Mesothelial cell of epicardium (in vitro differentiated cells): ENCODE measurements around the gene KCNAB1. TPM values are rescaled to one million over a fixed set of nuclear protein-coding genes. Genes with fewer than 3 reads are reported as not detected.

Source experiments
- DNase-seq, 2 experiments: peaks; one replicate each; pipeline ENCODE4 v3.0.0; 2021; ENCODE audit warnings: low spot score in 2 of 2; ENCODE audit not compliant: unreplicated experiment in 2 of 2
- H3K27ac Mint-ChIP-seq: 2 replicates; pipeline ENCODE4 v1.8.0; 2021; ENCODE audit warnings: mixed read lengths
- H3K27me3 Mint-ChIP-seq: 2 replicates; pipeline ENCODE4 v1.8.0; 2021; ENCODE audit warnings: low read depth, mixed read lengths
- H3K36me3 Mint-ChIP-seq: 2 replicates; pipeline ENCODE4 v1.8.0; 2021; ENCODE audit warnings: mixed read lengths
- H3K4me1 Mint-ChIP-seq: 2 replicates; pipeline ENCODE4 v1.8.0; 2021; ENCODE audit warnings: mixed read lengths
- H3K4me3 Mint-ChIP-seq: 2 replicates; pipeline ENCODE4 v1.8.0; 2021; ENCODE audit warnings: mild to moderate bottlenecking, moderate library complexity, mixed read lengths
- H3K9me3 Mint-ChIP-seq: 2 replicates; pipeline ENCODE4 v1.8.0; 2021; ENCODE audit warnings: mixed read lengths
- CTCF ChIP-seq: fragments of 200-600 bp; sonication (generic); IDR thresholded peaks from one replicate; pipeline ENCODE4 v1.5.0; 2021; ENCODE audit warnings: antibody characterized with exemption; ENCODE audit not compliant: unreplicated experiment
- total RNA-seq: library from RNA; stranded (reverse); gene quantifications from 3 replicates; pipeline ENCODE4 v1.2.1, GENCODE V29; 2021

The KCNAB1 gene
- total RNA-seq, 1 donor from 2014 or later: 3.7 TPM

GRCh38 chr3:156493887-156494286 is 373.5 kb downstream of the KCNAB1 start:
- TF ChIP-seq CTCF: no peak
- Mint-ChIP-seq H3K27me3 (no peaks in the 10 kb centered on the region), H3K4me1 (peaks cover 1% of the 10 kb centered on the region), H3K9me3 (peaks cover 14% of the 10 kb centered on the region), H3K36me3 (peaks cover 10% of the 10 kb centered on the region), H3K27ac (no peak overlapping the region), H3K4me3 (no peak overlapping the region)
- DNase-seq: no peak

- Mint-ChIP-seq H3K27ac (no peak overlapping the region), H3K4me3 (no peak overlapping the region)
- TF ChIP-seq CTCF: no peak
These were observed 375.4 kb downstream of the KCNAB1 start for GRCh38 chr3:156495816-156496215.

GRCh38 chr3:156497326-156497725 is 376.9 kb downstream of the KCNAB1 start:
- no peak for DNase-seq
- Mint-ChIP-seq H3K9me3 (peaks cover 14% of the 10 kb centered on the region), H3K4me1 (peaks cover 1% of the 10 kb centered on the region), H3K36me3 (peaks cover 10% of the 10 kb centered on the region), H3K27ac (no peak overlapping the region), H3K4me3 (no peak overlapping the region), H3K27me3 (no peaks in the 10 kb centered on the region)
- no peak for TF ChIP-seq CTCF

More at GRCh38 chr3:156495816-156496215, 375.4 kb downstream of the KCNAB1 start:
- Mint-ChIP-seq H3K27me3 (no peaks in the 10 kb centered on the region), H3K4me1 (peaks cover 1% of the 10 kb centered on the region), H3K9me3 (peaks cover 14% of the 10 kb centered on the region), H3K36me3 (peaks cover 10% of the 10 kb centered on the region)
- no peak for DNase-seq

DNA sequence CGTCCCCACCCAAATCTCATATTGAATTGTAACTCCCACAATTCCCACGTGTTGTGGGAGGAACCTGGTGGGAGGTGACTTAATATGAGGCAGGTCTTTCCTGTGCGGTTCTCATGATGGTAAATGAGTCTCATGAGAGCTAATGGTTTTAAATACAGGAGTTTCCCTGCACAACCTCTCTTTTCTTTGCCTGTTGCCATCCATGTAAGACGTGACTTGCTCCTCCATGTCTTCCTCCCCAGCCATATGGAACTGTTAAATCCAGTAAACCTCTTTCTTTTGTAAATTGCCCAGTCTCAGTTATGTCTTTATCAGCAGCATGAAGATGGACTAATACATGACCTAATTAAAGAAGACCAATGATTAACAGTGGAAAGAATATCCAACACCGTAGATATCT is 377.9 kb downstream of the KCNAB1 start:
- Mint-ChIP-seq H3K27me3 (no peaks in the 10 kb centered on the region), H3K27ac (no peak overlapping the region), H3K36me3 (peaks cover 10% of the 10 kb centered on the region), H3K4me3 (no peak overlapping the region), H3K4me1 (peaks cover 5% of the 10 kb centered on the region), H3K9me3 (peaks cover 14% of the 10 kb centered on the region)
- no peak for TF ChIP-seq CTCF
- DNase-seq: no peak

- Mint-ChIP-seq H3K27ac (no peak overlapping the region), H3K4me1 (peaks cover 10% of the 10 kb centered on the region), H3K9me3 (peaks cover 17% of the 10 kb centered on the region), H3K36me3 (no peaks in the 10 kb centered on the region), H3K27me3 (peaks cover 5% of the 10 kb centered on the region), H3K4me3 (no peak overlapping the region)
- TF ChIP-seq CTCF: no peak
- no peak for DNase-seq
These were observed 386.9 kb downstream of the KCNAB1 start for GRCh38 chr3:156507285-156507684.
